ENCODE data around the gene ALG1L2.
"Not testable (repeated sequence)": the region's sequence is repeated elsewhere in the genome, so short reads cannot be mapped to it uniquely, and the experiment has no call there.

The ALG1L2 gene

DNA sequence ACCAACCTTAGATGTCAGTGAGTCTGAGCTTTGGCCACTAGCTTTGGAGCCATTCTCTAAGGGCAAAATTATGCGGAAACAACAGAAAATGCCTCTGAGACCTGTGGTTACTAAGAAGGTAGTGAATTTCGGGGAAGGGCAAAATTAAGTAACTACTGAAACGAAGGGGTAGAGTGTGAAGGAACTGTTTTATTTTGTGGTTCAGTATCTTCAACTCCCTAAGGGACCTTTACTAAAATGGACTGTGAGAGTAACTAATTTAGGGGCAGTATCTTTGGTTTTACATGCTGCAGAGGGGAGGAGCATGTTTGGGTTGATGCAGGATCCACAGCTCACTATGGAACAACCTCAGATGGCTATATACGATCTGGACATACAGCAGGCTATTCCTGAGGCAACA lies 8.0 kb upstream of the ALG1L2 start:
- Histone ChIP-seq H3K9me3 (ENCODE audit: control insufficient read depth, low read depth, low read length) (no peaks in the 10 kb centered on the region), H3K36me3 (ENCODE audit: control insufficient read depth, low read depth, low read length) (no peaks in the 10 kb centered on the region), H3K4me1 (ENCODE audit: control insufficient read depth, low read depth, low read length) (no peaks in the 10 kb centered on the region), H3K27me3 (ENCODE audit: control insufficient read depth, insufficient read depth, low read length) (no peaks in the 10 kb centered on the region), H3K9ac (ENCODE audit: low read length) (no peak overlapping the region), H3K4me3 (ENCODE audit: low read length) (no peak overlapping the region), H3K27ac (ENCODE audit: low read length) (no peak overlapping the region)

DNA sequence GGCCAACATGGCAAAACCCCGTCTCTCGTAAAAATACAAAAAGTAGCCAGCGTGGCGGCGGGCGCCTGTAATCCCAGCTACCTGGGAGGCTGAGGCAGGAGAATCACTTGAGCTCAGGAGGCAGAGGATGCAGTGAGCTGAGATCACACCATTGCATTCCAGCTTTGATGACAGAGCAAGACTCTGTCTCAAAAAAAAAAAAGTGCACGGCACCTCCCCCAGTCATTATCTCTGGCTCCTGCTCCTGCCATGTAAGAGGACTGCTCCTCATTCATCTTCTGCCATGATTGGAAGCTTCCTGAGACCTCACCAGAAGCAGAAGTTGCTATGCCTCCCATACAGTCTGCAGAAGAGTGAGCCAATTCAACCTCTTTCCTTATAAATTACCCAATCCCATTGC lies 4.0 kb upstream of the ALG1L2 start:
- H3K9me3 ChIP-seq (ENCODE audit: control insufficient read depth, low read depth, low read length): no peaks in the 10 kb centered on the region
- no peaks in the 10 kb centered on the region for H3K27me3 ChIP-seq (ENCODE audit: control insufficient read depth, insufficient read depth, low read length)
- H3K9ac ChIP-seq (ENCODE audit: low read length): no peak overlapping the region
- H3K4me1 ChIP-seq (ENCODE audit: control insufficient read depth, low read depth, low read length): no peaks in the 10 kb centered on the region
- H3K27ac ChIP-seq (ENCODE audit: low read length): no peak overlapping the region
- no peak overlapping the region for H3K4me3 ChIP-seq (ENCODE audit: low read length)
- H3K36me3 ChIP-seq (ENCODE audit: control insufficient read depth, low read depth, low read length): no peaks in the 10 kb centered on the region

DNA sequence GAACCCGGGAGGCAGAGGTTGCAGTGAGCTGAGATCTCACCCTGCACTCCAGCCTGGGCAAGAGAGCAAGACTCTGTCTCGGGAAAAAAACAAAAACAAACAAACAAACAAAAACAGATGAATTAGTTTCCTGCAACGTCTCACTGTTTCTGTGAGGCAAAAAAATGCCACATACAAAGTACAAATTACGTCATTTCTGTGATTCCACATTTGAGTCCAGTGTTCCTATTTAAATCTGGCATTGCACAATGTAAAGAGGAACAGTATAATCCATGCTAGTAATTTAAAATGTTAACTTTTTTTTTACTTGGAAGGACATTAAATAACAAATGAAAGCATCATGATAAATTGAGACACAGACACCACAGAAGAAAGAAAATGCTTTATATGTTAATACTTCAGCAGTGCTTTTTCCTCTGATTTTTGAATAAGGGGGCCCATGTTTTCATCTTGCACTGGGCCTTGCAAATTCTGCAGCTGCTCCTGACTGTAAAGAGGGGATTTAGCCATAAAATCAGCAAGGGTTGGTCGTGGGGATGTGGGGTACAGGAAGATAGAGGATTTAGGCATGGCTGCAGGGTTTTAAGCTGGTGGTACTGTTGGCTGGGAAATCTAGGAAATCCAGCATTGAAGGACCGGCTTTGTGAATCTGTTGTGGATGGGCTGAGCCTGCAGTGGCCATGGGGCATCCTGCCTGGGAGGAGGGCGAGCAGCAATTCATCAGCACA lies 1.9 kb downstream of the ALG1L2 start:
- H3K36me3 ChIP-seq (ENCODE audit: control insufficient read depth, low read depth, low read length); H3K4me1 ChIP-seq (ENCODE audit: control insufficient read depth, low read depth, low read length); H3K27ac ChIP-seq (ENCODE audit: low read length); H3K9me3 ChIP-seq (ENCODE audit: control insufficient read depth, low read depth, low read length); H3K9ac ChIP-seq (ENCODE audit: low read length); H3K4me3 ChIP-seq (ENCODE audit: low read length); H3K27me3 ChIP-seq (ENCODE audit: control insufficient read depth, insufficient read depth, low read length): not testable (repeated sequence)

DNA sequence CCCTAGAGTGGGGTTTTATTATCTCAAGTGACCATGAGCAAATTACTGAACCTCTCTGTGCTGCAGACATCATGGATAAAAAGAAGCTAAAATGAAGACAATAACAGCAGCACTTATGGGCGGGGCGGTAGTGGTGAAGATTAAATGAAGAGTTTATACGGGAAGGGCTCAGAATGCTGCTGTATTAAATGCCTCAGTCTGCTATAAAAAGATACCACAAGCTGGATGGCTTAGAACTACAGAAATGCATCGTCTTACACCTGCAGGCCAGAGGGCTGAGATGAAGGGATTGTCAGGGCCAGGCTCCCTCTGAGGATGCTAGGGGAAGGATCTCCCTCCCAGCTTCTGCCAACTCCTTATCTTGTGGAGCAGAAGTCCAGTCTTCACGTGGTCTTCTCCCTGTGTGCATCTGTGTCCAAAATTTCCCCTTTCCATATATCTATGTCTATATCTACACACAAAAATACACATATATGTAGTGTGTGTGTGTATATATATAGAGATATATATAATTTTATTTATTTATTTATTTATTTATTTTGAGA lies 2.9 kb downstream of the ALG1L2 start:
- no peak overlapping the region for H3K4me3 ChIP-seq (ENCODE audit: low read length)
- no peaks in the 10 kb centered on the region for H3K27me3 ChIP-seq (ENCODE audit: control insufficient read depth, insufficient read depth, low read length)
- no peak overlapping the region for H3K27ac ChIP-seq (ENCODE audit: low read length)
- no peaks in the 10 kb centered on the region for H3K9me3 ChIP-seq (ENCODE audit: control insufficient read depth, low read depth, low read length)
- H3K9ac ChIP-seq (ENCODE audit: low read length): no peak overlapping the region
- no peaks in the 10 kb centered on the region for H3K36me3 ChIP-seq (ENCODE audit: control insufficient read depth, low read depth, low read length)
- H3K4me1 ChIP-seq (ENCODE audit: control insufficient read depth, low read depth, low read length): no peaks in the 10 kb centered on the region

DNA sequence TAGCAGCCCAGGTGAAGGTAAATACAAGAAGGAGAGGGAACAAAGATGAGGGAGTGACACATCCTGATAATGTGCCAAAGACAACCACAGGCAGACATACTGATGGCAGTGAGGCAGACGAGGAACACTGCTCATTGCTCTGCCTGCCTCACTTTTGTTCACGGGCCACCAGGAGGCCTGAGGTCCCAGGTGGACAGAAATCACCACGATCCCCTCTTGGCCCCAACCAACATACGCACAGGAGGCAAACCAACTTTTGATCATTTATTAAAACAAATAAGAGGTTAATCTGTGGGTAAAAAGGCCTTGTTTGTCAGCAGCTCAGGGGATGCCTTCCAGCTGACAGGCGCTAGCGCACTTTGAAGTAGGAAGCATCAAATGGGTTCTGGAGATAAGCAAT lies 4.2 kb downstream of the ALG1L2 start:
- H3K4me1 ChIP-seq (ENCODE audit: control insufficient read depth, low read depth, low read length): no peaks in the 10 kb centered on the region
- no peaks in the 10 kb centered on the region for H3K36me3 ChIP-seq (ENCODE audit: control insufficient read depth, low read depth, low read length)
- no peak overlapping the region for H3K9ac ChIP-seq (ENCODE audit: low read length)

DNA sequence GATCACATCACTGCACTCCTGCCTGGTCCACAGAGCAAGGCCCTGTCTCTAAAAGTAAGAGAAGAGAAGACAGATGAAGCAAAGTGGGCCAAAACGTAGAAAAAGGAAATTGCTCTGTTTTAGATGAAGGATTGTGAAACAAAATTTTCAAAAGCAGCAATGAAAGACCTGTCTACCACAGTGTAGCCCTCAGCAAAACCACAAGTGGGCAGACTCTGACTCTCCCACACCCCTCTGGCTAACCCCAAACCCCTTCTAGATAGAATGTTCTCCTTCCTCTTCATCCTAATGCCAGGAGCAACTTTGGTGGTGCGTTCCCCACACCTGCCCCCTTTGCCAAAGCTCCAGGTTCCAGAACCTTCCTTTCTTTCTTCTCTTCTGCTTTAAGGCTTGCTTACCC lies 5.0 kb downstream of the ALG1L2 start:
- not testable (repeated sequence) for H3K4me1 ChIP-seq (ENCODE audit: control insufficient read depth, low read depth, low read length); H3K27ac ChIP-seq (ENCODE audit: low read length); H3K4me3 ChIP-seq (ENCODE audit: low read length); H3K9me3 ChIP-seq (ENCODE audit: control insufficient read depth, low read depth, low read length); H3K9ac ChIP-seq (ENCODE audit: low read length); H3K27me3 ChIP-seq (ENCODE audit: control insufficient read depth, insufficient read depth, low read length); H3K36me3 ChIP-seq (ENCODE audit: control insufficient read depth, low read depth, low read length)

More for the DNA sequence above, 4.2 kb downstream of the ALG1L2 start:
- H3K27me3 ChIP-seq (ENCODE audit: control insufficient read depth, insufficient read depth, low read length): no peaks in the 10 kb centered on the region
- H3K27ac ChIP-seq (ENCODE audit: low read length): no peak overlapping the region
- H3K9me3 ChIP-seq (ENCODE audit: control insufficient read depth, low read depth, low read length): no peaks in the 10 kb centered on the region
- no peak overlapping the region for H3K4me3 ChIP-seq (ENCODE audit: low read length)

DNA sequence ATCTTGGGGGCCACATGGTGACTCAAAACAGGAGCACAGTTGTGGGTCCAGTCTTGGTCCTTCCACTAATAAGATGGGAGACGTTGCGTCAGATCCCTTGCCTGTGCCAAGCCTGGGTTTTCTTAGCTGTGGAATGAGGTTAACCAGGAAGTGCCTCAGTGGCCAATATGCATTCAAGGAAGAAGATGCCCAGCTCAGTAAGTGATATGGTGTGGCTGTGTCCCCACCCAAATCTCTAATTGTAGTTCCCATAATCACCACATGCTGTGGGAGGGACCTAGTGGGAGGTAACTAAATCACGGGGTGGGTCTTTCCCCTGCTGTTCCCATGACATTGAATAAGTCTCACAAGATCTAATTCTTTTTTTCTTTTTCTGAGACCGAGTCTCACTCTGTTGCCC lies 6.4 kb downstream of the ALG1L2 start:
- Histone ChIP-seq H3K27ac (ENCODE audit: low read length) (no peak overlapping the region), H3K9me3 (ENCODE audit: control insufficient read depth, low read depth, low read length) (no peaks in the 10 kb centered on the region), H3K9ac (ENCODE audit: low read length) (no peak overlapping the region), H3K36me3 (ENCODE audit: control insufficient read depth, low read depth, low read length) (no peaks in the 10 kb centered on the region), H3K4me1 (ENCODE audit: control insufficient read depth, low read depth, low read length) (no peaks in the 10 kb centered on the region), H3K27me3 (ENCODE audit: control insufficient read depth, insufficient read depth, low read length) (no peaks in the 10 kb centered on the region), H3K4me3 (ENCODE audit: low read length) (no peak overlapping the region)

DNA sequence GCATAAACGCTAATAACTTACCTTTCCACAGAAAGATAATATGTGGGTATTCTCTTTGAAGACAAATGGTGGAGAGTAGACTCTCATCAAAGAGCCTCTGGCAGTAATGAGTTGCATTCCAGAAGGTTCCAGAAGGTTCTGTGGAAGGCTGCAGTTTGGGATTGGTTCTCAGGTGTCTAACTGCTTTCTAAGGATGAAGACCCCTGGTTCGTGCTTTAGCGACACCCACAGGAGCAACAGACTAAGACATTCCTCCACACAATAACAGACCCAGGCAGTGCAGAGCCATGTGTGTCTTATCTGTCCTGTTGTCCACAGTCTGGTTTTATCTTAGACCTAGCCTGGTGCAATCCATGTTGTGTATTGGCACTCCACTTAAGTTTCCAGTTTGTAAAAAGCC lies 9.1 kb downstream of the ALG1L2 start:
- H3K9me3 ChIP-seq (ENCODE audit: control insufficient read depth, low read depth, low read length); H3K4me1 ChIP-seq (ENCODE audit: control insufficient read depth, low read depth, low read length); H3K27ac ChIP-seq (ENCODE audit: low read length); H3K27me3 ChIP-seq (ENCODE audit: control insufficient read depth, insufficient read depth, low read length); H3K9ac ChIP-seq (ENCODE audit: low read length); H3K4me3 ChIP-seq (ENCODE audit: low read length); H3K36me3 ChIP-seq (ENCODE audit: control insufficient read depth, low read depth, low read length): not testable (repeated sequence)

DNA sequence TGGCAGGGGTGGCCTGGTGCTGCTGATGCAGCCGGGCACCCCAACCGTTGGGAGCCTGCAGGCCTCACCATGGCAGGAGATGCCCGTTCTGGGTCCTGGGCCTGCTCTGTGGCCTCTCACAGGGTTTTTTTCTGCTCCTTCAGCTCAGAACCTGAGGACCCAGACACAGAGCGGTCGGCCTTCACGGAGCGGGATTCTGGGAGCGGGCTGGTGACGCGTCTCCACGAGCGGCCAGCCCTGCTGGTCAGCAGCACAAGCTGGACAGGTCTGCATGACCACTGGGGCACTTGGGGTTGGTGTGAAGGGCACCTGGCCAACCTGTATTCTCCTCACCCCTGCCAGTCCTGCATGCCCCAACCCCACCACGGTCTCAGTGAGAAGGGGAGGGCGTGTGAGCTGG lies 10.3 kb downstream of the ALG1L2 start:
- no peak overlapping the region for H3K9ac ChIP-seq (ENCODE audit: low read length)
- H3K4me3 ChIP-seq (ENCODE audit: low read length): no peak overlapping the region
- no peaks in the 10 kb centered on the region for H3K9me3 ChIP-seq (ENCODE audit: control insufficient read depth, low read depth, low read length)
- H3K4me1 ChIP-seq (ENCODE audit: control insufficient read depth, low read depth, low read length): no peaks in the 10 kb centered on the region
- H3K36me3 ChIP-seq (ENCODE audit: control insufficient read depth, low read depth, low read length): no peaks in the 10 kb centered on the region
- no peaks in the 10 kb centered on the region for H3K27me3 ChIP-seq (ENCODE audit: control insufficient read depth, insufficient read depth, low read length)
- H3K27ac ChIP-seq (ENCODE audit: low read length): no peak overlapping the region

DNA sequence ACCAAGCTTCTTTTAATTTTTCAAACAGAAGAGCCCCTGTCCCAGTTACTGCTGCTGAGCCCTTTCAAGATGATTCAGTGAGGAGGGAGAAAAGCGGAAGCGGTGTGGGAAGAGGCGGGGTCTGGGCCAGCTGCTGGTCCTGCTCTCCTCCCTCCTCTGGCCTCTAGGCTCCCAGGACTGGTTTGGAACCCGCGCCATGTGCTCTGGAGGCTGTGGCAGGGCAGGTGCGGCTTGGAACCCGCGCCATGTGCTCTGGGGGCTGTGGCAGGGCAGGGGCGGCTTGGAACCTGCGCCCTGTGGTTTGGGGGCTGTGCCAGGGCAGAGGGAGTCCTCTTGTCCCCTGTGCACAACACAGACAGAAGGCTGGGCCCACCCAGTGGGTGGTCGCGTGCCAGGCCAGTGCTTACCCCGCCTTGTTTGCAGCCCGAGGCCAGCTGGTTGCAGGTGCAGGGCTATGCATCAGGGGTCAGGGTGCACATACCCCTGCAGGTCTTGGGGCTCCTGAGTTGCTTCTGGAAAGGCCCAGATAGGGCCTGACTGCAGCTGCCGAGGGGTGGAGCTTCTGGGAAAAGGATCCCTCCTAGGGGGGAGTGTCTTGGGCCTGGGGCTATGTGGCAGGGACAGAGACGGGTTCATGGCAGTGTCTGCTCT lies 12.2 kb downstream of the ALG1L2 start:
- no peak overlapping the region for H3K27ac ChIP-seq (ENCODE audit: low read length)
- H3K9me3 ChIP-seq (ENCODE audit: control insufficient read depth, low read depth, low read length): no peaks in the 10 kb centered on the region
- no peaks in the 10 kb centered on the region for H3K27me3 ChIP-seq (ENCODE audit: control insufficient read depth, insufficient read depth, low read length)
- no peaks in the 10 kb centered on the region for H3K36me3 ChIP-seq (ENCODE audit: control insufficient read depth, low read depth, low read length)
- no peak overlapping the region for H3K9ac ChIP-seq (ENCODE audit: low read length)
- no peaks in the 10 kb centered on the region for H3K4me1 ChIP-seq (ENCODE audit: control insufficient read depth, low read depth, low read length)
- no peak overlapping the region for H3K4me3 ChIP-seq (ENCODE audit: low read length)

DNA sequence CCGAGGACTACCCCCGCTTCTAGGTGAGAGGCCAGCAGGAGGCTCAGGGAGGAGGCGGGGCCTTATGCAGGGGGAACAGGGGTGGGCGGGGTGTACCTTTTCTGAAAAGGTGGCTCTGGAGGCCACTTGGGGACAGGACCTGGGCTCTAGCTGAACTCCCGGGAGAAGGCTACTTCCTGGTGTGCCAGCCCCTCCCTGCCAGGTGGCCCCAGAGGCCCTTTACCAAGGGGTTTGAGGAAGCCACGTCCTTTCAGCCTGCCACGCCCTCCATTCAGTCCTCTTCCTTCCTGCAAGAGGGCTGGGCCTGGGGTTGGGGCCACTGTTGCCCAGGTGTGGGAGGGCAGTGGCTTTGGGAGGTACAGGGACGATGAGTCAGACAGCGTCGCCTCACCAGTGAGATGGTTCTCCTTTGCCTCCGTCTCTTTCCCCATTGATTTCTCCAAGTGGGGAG lies 12.9 kb downstream of the ALG1L2 start:
- not testable (repeated sequence) for H3K27ac ChIP-seq (ENCODE audit: low read length); H3K27me3 ChIP-seq (ENCODE audit: control insufficient read depth, insufficient read depth, low read length); H3K36me3 ChIP-seq (ENCODE audit: control insufficient read depth, low read depth, low read length); H3K4me1 ChIP-seq (ENCODE audit: control insufficient read depth, low read depth, low read length); H3K9me3 ChIP-seq (ENCODE audit: control insufficient read depth, low read depth, low read length); H3K4me3 ChIP-seq (ENCODE audit: low read length); H3K9ac ChIP-seq (ENCODE audit: low read length)

DNA sequence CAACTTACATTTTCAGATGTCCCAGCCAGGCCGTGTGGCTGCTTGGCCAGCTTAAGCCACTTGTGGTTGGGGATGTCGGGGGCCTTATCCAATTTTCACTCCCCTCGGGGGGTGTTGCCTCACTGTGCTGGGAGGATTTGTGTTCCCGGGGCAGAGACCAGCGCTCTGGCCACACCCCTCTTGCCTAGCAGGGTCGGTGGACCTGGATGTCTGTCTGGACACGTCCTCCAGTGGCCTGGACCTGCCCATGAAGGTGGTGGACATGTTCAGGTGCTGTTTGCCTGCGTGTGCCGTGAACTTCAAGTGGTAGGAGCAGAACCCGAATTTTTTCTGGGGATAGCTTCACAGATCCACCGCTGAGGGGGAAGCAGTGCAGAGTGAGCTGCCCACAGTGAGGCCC lies 14.2 kb downstream of the ALG1L2 start:
- H3K27ac ChIP-seq (ENCODE audit: low read length); H3K4me1 ChIP-seq (ENCODE audit: control insufficient read depth, low read depth, low read length); H3K9ac ChIP-seq (ENCODE audit: low read length); H3K4me3 ChIP-seq (ENCODE audit: low read length); H3K36me3 ChIP-seq (ENCODE audit: control insufficient read depth, low read depth, low read length); H3K27me3 ChIP-seq (ENCODE audit: control insufficient read depth, insufficient read depth, low read length); H3K9me3 ChIP-seq (ENCODE audit: control insufficient read depth, low read depth, low read length): not testable (repeated sequence)

All from iPS-18a (cell line).